GM23338 (cell line): Measurements from ENCODE around the gene TADA2A. TPM values are rescaled to one million over a fixed set of nuclear protein-coding genes. Genes with fewer than 3 reads are reported as not detected.
"Not testable (repeated sequence)": the region's sequence is repeated elsewhere in the genome, so short reads cannot be mapped to it uniquely, and the experiment has no call there.

Experiments used
- ATAC-seq: fragments of 200-7000 bp; cut with Tn5 transposase; 3 replicates; pipeline ENCODE4 v1.9.1; 2020
- DNase-seq: peaks from one replicate; pipeline ENCODE4 v3.0.0-alpha.2; 2015; ENCODE audit warnings: low spot score
- H2AFZ ChIP-seq: fragments of 200-600 bp; sonication (generic); 2 replicates; pipeline ENCODE4 v1.8.0; 2016; ENCODE audit warnings: antibody characterized with exemption, mild to moderate bottlenecking, moderate library complexity
- H3F3A ChIP-seq: fragments of 200-600 bp; sonication (generic); replicated peaks from 2 replicates; pipeline ENCODE4 v1.8.0; 2017; ENCODE audit warnings: antibody characterized with exemption, mixed run types, low read depth
- H3K27ac ChIP-seq: fragments of 200-600 bp; sonication (generic); 2 replicates; pipeline ENCODE4 v1.6.1; 2016; ENCODE audit warnings: low read depth
- H3K27me3 ChIP-seq: fragments of 200-600 bp; sonication (generic); 2 replicates; pipeline ENCODE4 v1.8.0; 2016; ENCODE audit warnings: mild to moderate bottlenecking, mixed run types, moderate library complexity; ENCODE audit not compliant: insufficient read depth
- H3K36me3 ChIP-seq: fragments of 200-600 bp; sonication (generic); 2 replicates; pipeline ENCODE4 v1.8.0; 2016; ENCODE audit warnings: mild to moderate bottlenecking; ENCODE audit not compliant: insufficient read depth
- H3K4me1 ChIP-seq: fragments of 200-600 bp; sonication (generic); 2 replicates; pipeline ENCODE4 v1.8.0; 2016; ENCODE audit warnings: mild to moderate bottlenecking, moderate library complexity; ENCODE audit not compliant: insufficient read depth
- H3K4me2 ChIP-seq: fragments of 200-600 bp; sonication (generic); 2 replicates; pipeline ENCODE4 v1.7.1; 2017; ENCODE audit warnings: mixed run types
- H3K4me3 ChIP-seq: fragments of 200-600 bp; sonication (generic); 2 replicates; pipeline ENCODE4 v1.6.1; 2016; ENCODE audit warnings: mixed run types
- H3K79me2 ChIP-seq: fragments of 200-600 bp; sonication (generic); replicated peaks from 2 replicates; pipeline ENCODE4 v1.8.0; 2017; ENCODE audit warnings: mild to moderate bottlenecking; ENCODE audit not compliant: insufficient read depth
- H3K9me2 ChIP-seq: fragments of 200-600 bp; sonication (generic); 2 replicates; pipeline ENCODE4 v1.8.0; 2017; ENCODE audit not compliant: insufficient read depth
- H4K20me1 ChIP-seq: fragments of 200-600 bp; sonication (generic); replicated peaks from 2 replicates; pipeline ENCODE4 v1.8.0; 2017; ENCODE audit warnings: mild to moderate bottlenecking; ENCODE audit not compliant: insufficient read depth
- H3K27ac Mint-ChIP-seq: 2 replicates; pipeline ENCODE4 v1.8.0; 2020; ENCODE audit warnings: inconsistent platforms, mild to moderate bottlenecking, moderate library complexity, mixed read lengths
- H3K27me3 Mint-ChIP-seq: 3 replicates; pipeline ENCODE4 v1.8.0; 2022; ENCODE audit warnings: low read depth, mild to moderate bottlenecking, moderate library complexity, mixed read lengths, inconsistent platforms; ENCODE audit not compliant: insufficient read depth, poor library complexity
- H3K36me3 Mint-ChIP-seq: 3 replicates; pipeline ENCODE4 v1.8.0; 2021; ENCODE audit warnings: low read depth, mild to moderate bottlenecking, inconsistent platforms, moderate library complexity, mixed read lengths
- H3K4me1 Mint-ChIP-seq: 3 replicates; pipeline ENCODE4 v1.8.0; 2020; ENCODE audit warnings: mild to moderate bottlenecking, inconsistent platforms, mixed read lengths
- H3K4me3 Mint-ChIP-seq: 3 replicates; pipeline ENCODE4 v1.8.0; 2021; ENCODE audit warnings: moderate library complexity, mild to moderate bottlenecking, inconsistent platforms, mixed read lengths
- H3K9me3 Mint-ChIP-seq: 3 replicates; pipeline ENCODE4 v1.8.0; 2020; ENCODE audit warnings: moderate library complexity, mild to moderate bottlenecking, inconsistent platforms, mixed read lengths
- CREB1 ChIP-seq: fragments of 250-450 bp; sonication (Bioruptor Pico); IDR thresholded peaks from 2 replicates; pipeline ENCODE4 v1.5.0; 2020; ENCODE audit warnings: low read depth, mild to moderate bottlenecking, moderate library complexity
- ETS1 ChIP-seq: IDR thresholded peaks from 2 replicates; pipeline ENCODE4 v1.6.1; 2016; ENCODE audit warnings: antibody characterized with exemption
- EZH2 ChIP-seq: fragments of 200-600 bp; sonication (generic); IDR thresholded peaks from one replicate; pipeline ENCODE4 v1.8.0; 2017; ENCODE audit warnings: antibody characterized with exemption, mild to moderate bottlenecking, low read depth; ENCODE audit not compliant: unreplicated experiment
- EZH2phosphoT487 ChIP-seq: fragments of 200-600 bp; sonication (generic); IDR thresholded peaks from one replicate; pipeline ENCODE4 v1.8.1; 2018; ENCODE audit warnings: antibody characterized with exemption; ENCODE audit not compliant: unreplicated experiment
- POLR2AphosphoS5 ChIP-seq: IDR thresholded peaks from 2 replicates; pipeline ENCODE4 v1.6.1; 2016; ENCODE audit warnings: antibody characterized with exemption, low read depth
- REST ChIP-seq: IDR thresholded peaks from one replicate; pipeline ENCODE4 v1.6.1; 2018; ENCODE audit warnings: antibody characterized with exemption; ENCODE audit not compliant: unreplicated experiment
- STAT1 ChIP-seq: IDR thresholded peaks from one replicate; pipeline ENCODE4 v1.6.1; 2016; ENCODE audit warnings: antibody characterized with exemption; ENCODE audit not compliant: unreplicated experiment
- polyA plus RNA-seq: library from polyadenylated mRNA; unstranded; fragments of >200 nt; fragmentation: Nextera tagmentation; extraction: Ambion mirVana; gene quantifications from 2 replicates; pipeline ENCODE4 v1.2.1, GENCODE V29; 2016
- total RNA-seq: library from RNA; depleted of rRNA; stranded (reverse); fragments of >200 nt; shearing (Covaris generic); gene quantifications from 2 replicates; pipeline ENCODE4 v1.2.3, GENCODE V29; 2014
- TF ChIP-seq, protein P1 (sequence below), 2 experiments: fragments of 200-600 bp in 1 of 2; sonication (generic) in 1 of 2; conservative IDR thresholded peaks; 2 replicates each; pipeline versions ENCODE4 v1.5.1 to v1.6.1; 2016 to 2017; ENCODE audit warnings: antibody characterized with exemption in 2 of 2, low read depth in 2 of 2, mild to moderate bottlenecking in 2 of 2, moderate library complexity in 1 of 2
- TF ChIP-seq, protein P2 (sequence below): fragments of 250-450 bp; sonication (Bioruptor Pico); IDR thresholded peaks from 2 replicates; pipeline ENCODE4 v1.5.0; 2020; ENCODE audit warnings: mild to moderate bottlenecking, moderate library complexity

The TADA2A gene
- total and polyA plus RNA-seq, 2 experiments from 2014 or later, result 14.5 to 17.1 TPM

DNA sequence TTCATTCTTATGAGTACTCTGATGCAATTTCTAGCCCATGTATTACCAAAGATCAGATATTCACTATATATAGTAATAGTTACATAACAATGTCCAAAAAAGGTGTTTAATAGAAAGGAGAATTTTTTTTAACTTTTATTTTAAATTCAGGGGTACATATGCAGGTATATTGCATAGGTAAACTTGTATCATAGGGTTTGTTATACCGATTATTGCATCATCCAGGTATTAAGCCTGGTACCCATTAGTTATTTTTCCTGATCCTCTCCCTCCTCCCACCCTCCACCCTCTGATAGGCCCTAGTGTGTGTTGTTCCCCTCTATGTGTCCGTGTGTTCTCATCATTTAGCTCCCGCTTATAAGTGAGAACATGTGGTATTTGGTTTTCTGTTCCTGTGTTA is 51.1 kb downstream of the TADA2A start:
- not testable (repeated sequence) for H3K9me2 ChIP-seq, H3K9me3 Mint-ChIP-seq, H3F3A ChIP-seq, H3K4me3 ChIP-seq, ATAC-seq, H3K4me1 ChIP-seq, H3K36me3 ChIP-seq, H3K27me3 ChIP-seq, H3K4me1 Mint-ChIP-seq, H3K27me3 Mint-ChIP-seq, H3K4me2 ChIP-seq, H4K20me1 ChIP-seq, H2AFZ ChIP-seq, H3K79me2 ChIP-seq, H3K4me3 Mint-ChIP-seq, DNase-seq
- peak overlapping the region; percentile 11 for H3K27ac ChIP-seq
- peaks cover 14% of the 10 kb centered on the region; the same call in 2 of the 3 replicates for H3K36me3 Mint-ChIP-seq
- peak overlapping the region; percentile 36; the same call in 1 of the 2 replicates for H3K27ac Mint-ChIP-seq

- Mint-ChIP-seq H3K4me1 (peaks cover 10% of the 10 kb centered on the region; the same call in 2 of the 3 replicates), H3K9me3 (no peaks in the 10 kb centered on the region), H3K4me3 (no peak overlapping the region), H3K36me3 (peaks cover 14% of the 10 kb centered on the region; the same call in 2 of the 3 replicates), H3K27me3 (peaks cover 3% of the 10 kb centered on the region), H3K27ac (no peak overlapping the region; the same call in 1 of the 2 replicates)
- no peak overlapping the region for H2AFZ ChIP-seq
- ATAC-seq, result no peak
- TF ChIP-seq REST (no peak), ETS1 (no peak), CREB1 (CRISPR knock-in tag) (no peak), POLR2AphosphoS5 (no peak), EZH2 (no peak), STAT1 (no peak), EZH2phosphoT487 (no peak)
- TF ChIP-seq, protein P1, sequence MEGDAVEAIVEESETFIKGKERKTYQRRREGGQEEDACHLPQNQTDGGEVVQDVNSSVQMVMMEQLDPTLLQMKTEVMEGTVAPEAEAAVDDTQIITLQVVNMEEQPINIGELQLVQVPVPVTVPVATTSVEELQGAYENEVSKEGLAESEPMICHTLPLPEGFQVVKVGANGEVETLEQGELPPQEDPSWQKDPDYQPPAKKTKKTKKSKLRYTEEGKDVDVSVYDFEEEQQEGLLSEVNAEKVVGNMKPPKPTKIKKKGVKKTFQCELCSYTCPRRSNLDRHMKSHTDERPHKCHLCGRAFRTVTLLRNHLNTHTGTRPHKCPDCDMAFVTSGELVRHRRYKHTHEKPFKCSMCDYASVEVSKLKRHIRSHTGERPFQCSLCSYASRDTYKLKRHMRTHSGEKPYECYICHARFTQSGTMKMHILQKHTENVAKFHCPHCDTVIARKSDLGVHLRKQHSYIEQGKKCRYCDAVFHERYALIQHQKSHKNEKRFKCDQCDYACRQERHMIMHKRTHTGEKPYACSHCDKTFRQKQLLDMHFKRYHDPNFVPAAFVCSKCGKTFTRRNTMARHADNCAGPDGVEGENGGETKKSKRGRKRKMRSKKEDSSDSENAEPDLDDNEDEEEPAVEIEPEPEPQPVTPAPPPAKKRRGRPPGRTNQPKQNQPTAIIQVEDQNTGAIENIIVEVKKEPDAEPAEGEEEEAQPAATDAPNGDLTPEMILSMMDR (conservative IDR thresholded peaks at IDR 0.05; ENCODE audit: low read depth in 2 of 2), result no peak
- TF ChIP-seq, protein P2, sequence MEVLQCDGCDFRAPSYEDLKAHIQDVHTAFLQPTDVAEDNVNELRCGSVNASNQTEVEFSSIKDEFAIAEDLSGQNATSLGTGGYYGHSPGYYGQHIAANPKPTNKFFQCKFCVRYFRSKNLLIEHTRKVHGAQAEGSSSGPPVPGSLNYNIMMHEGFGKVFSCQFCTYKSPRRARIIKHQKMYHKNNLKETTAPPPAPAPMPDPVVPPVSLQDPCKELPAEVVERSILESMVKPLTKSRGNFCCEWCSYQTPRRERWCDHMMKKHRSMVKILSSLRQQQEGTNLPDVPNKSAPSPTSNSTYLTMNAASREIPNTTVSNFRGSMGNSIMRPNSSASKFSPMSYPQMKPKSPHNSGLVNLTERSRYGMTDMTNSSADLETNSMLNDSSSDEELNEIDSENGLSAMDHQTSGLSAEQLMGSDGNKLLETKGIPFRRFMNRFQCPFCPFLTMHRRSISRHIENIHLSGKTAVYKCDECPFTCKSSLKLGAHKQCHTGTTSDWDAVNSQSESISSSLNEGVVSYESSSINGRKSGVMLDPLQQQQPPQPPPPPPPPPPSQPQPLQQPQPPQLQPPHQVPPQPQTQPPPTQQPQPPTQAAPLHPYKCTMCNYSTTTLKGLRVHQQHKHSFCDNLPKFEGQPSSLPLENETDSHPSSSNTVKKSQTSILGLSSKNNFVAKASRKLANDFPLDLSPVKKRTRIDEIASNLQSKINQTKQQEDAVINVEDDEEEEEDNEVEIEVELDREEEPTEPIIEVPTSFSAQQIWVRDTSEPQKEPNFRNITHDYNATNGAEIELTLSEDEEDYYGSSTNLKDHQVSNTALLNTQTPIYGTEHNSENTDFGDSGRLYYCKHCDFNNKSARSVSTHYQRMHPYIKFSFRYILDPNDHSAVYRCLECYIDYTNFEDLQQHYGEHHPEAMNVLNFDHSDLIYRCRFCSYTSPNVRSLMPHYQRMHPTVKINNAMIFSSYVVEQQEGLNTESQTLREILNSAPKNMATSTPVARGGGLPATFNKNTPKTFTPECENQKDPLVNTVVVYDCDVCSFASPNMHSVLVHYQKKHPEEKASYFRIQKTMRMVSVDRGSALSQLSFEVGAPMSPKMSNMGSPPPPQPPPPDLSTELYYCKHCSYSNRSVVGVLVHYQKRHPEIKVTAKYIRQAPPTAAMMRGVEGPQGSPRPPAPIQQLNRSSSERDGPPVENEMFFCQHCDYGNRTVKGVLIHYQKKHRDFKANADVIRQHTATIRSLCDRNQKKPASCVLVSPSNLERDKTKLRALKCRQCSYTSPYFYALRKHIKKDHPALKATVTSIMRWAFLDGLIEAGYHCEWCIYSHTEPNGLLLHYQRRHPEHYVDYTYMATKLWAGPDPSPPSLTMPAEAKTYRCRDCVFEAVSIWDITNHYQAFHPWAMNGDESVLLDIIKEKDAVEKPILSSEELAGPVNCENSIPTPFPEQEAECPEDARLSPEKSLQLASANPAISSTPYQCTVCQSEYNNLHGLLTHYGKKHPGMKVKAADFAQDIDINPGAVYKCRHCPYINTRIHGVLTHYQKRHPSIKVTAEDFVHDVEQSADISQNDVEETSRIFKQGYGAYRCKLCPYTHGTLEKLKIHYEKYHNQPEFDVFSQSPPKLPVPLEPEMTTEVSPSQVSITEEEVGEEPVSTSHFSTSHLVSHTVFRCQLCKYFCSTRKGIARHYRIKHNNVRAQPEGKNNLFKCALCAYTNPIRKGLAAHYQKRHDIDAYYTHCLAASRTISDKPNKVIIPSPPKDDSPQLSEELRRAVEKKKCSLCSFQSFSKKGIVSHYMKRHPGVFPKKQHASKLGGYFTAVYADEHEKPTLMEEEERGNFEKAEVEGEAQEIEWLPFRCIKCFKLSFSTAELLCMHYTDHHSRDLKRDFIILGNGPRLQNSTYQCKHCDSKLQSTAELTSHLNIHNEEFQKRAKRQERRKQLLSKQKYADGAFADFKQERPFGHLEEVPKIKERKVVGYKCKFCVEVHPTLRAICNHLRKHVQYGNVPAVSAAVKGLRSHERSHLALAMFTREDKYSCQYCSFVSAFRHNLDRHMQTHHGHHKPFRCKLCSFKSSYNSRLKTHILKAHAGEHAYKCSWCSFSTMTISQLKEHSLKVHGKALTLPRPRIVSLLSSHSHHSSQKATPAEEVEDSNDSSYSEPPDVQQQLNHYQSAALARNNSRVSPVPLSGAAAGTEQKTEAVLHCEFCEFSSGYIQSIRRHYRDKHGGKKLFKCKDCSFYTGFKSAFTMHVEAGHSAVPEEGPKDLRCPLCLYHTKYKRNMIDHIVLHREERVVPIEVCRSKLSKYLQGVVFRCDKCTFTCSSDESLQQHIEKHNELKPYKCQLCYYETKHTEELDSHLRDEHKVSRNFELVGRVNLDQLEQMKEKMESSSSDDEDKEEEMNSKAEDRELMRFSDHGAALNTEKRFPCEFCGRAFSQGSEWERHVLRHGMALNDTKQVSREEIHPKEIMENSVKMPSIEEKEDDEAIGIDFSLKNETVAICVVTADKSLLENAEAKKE (CRISPR knock-in tag), result no peak
- H3K9me2 ChIP-seq, result no peaks in the 10 kb centered on the region
- no peaks in the 10 kb centered on the region; the same call in 1 of the 2 replicates for H3F3A ChIP-seq
- DNase-seq, result no peak
- peaks cover 10% of the 10 kb centered on the region for H3K4me1 ChIP-seq
- H3K36me3 ChIP-seq, result no peaks in the 10 kb centered on the region; the same call in 1 of the 2 replicates
- no peaks in the 10 kb centered on the region for H3K79me2 ChIP-seq
- H3K27me3 ChIP-seq, result no peaks in the 10 kb centered on the region
- H3K4me2 ChIP-seq, result no peak overlapping the region
- no peak overlapping the region for H3K4me3 ChIP-seq
- peaks cover 4% of the 10 kb centered on the region; the same call in 1 of the 2 replicates for H4K20me1 ChIP-seq
- no peak overlapping the region for H3K27ac ChIP-seq
These were observed 52.1 kb downstream of the TADA2A start for GRCh38 chr17:37458805-37459204.
